ENCODE measurements around the gene IDH3B.
"Not testable (repeated sequence)": the region's sequence is repeated elsewhere in the genome, so short reads cannot be mapped to it uniquely, and the experiment has no call there.

DNA sequence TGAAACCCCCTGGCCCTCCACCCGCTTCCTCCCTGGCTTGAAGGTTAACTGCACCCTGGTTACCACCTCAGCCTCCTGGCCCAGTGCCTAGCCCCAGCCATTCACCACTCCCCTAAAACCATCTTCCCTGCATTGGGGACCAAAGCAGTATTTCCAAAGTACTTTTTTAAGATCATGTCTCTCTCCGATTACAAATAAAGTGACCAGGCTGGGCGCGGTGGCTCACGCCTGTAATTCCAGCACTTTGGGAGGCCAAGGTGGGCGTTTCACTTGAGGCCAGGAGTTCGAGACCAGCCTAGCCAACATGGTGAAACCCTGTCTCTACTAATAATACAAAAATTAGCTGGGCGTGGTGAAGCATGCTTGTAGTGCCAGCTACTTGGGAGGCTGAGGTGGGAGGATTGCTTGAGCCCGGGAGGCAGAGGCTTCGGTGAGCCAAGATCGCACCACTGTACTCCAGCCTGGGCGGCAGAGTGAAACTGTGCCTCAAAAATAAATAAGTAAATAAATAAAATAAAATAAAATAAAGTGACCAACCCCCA is 32.0 kb upstream of the IDH3B start:
- TF ChIP-seq ZSCAN22 (CRISPR knock-in tag; IDR thresholded peaks at IDR 0.05): not testable (repeated sequence)
- TF ChIP-seq, protein P1, sequence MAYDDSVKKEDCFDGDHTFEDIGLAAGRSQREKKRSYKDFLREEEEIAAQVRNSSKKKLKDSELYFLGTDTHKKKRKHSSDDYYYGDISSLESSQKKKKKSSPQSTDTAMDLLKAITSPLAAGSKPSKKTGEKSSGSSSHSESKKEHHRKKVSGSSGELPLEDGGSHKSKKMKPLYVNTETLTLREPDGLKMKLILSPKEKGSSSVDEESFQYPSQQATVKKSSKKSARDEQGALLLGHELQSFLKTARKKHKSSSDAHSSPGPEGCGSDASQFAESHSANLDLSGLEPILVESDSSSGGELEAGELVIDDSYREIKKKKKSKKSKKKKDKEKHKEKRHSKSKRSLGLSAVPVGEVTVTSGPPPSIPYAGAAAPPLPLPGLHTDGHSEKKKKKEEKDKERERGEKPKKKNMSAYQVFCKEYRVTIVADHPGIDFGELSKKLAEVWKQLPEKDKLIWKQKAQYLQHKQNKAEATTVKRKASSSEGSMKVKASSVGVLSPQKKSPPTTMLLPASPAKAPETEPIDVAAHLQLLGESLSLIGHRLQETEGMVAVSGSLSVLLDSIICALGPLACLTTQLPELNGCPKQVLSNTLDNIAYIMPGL (CRISPR knock-in tag; IDR thresholded peaks at IDR 0.05; ENCODE audit: borderline replicate concordance in 1 of 2, low read depth in 1 of 2): not testable (repeated sequence)

Data from HepG2 (cell line).